Measurements from ENCODE around the gene DTWD2. TPM values are rescaled to one million over a fixed set of nuclear protein-coding genes. Genes with fewer than 3 reads are reported as not detected.
"Not testable (repeated sequence)": the region's sequence is repeated elsewhere in the genome, so short reads cannot be mapped to it uniquely, and the experiment has no call there.

The DTWD2 gene
- total and polyA plus RNA-seq, 2 donors: 1.6 to 22.2 TPM

- Histone ChIP-seq H3K27ac (ENCODE audit: low read depth) (no peak overlapping the region), H3K4me3 (ENCODE audit: low read depth, low read length) (no peak overlapping the region), H3K4me1 (ENCODE audit: insufficient read depth) (no peaks in the 10 kb centered on the region), H3K36me3 (ENCODE audit: insufficient read depth) (no peaks in the 10 kb centered on the region)
- 82% methylated on average over 1 of the region's 1 CpG for WGBS
- no peak for DNase-seq (ENCODE audit: extremely low spot score)
Observed at GRCh38 chr5:119019501-119019900, 31.2 kb upstream of the DTWD2 start.

GRCh38 chr5:119017994-119018393 lies 29.6 kb upstream of the DTWD2 start:
- Histone ChIP-seq H3K4me1 (ENCODE audit: insufficient read depth) (no peaks in the 10 kb centered on the region), H3K27ac (ENCODE audit: low read depth) (no peak overlapping the region), H3K36me3 (ENCODE audit: insufficient read depth) (no peaks in the 10 kb centered on the region), H3K4me3 (ENCODE audit: low read depth, low read length) (no peak overlapping the region)
- WGBS: 63% methylated on average over 2 of the region's 2 CpGs
- DNase-seq (ENCODE audit: extremely low spot score): no peak

GRCh38 chr5:119016125-119016774 lies 27.9 kb upstream of the DTWD2 start:
- 86% methylated on average over 7 of the region's 7 CpGs for WGBS
- Histone ChIP-seq H3K4me1 (ENCODE audit: insufficient read depth) (no peaks in the 10 kb centered on the region), H3K4me3 (ENCODE audit: low read depth, low read length) (no peak overlapping the region), H3K27ac (ENCODE audit: low read depth) (no peak overlapping the region), H3K36me3 (ENCODE audit: insufficient read depth) (no peaks in the 10 kb centered on the region)
- DNase-seq (ENCODE audit: extremely low spot score): no peak

- Histone ChIP-seq H3K4me1 (ENCODE audit: insufficient read depth) (no peaks in the 10 kb centered on the region), H3K4me3 (ENCODE audit: low read depth, low read length) (no peak overlapping the region), H3K27ac (ENCODE audit: low read depth) (no peak overlapping the region), H3K36me3 (ENCODE audit: insufficient read depth) (no peaks in the 10 kb centered on the region)
- 97% methylated on average over 13 of the region's 13 CpGs for WGBS
- DNase-seq (ENCODE audit: extremely low spot score): no peak
Observed at GRCh38 chr5:119011186-119011585, 22.8 kb upstream of the DTWD2 start.

- no peak for DNase-seq (ENCODE audit: extremely low spot score)
- Histone ChIP-seq H3K36me3 (ENCODE audit: insufficient read depth) (no peaks in the 10 kb centered on the region), H3K4me3 (ENCODE audit: low read depth, low read length) (no peak overlapping the region), H3K27ac (ENCODE audit: low read depth) (no peak overlapping the region), H3K4me1 (ENCODE audit: insufficient read depth) (no peaks in the 10 kb centered on the region)
- WGBS: 94% methylated on average over 6 of the region's 6 CpGs
Observed at GRCh38 chr5:119010206-119010605, 21.9 kb upstream of the DTWD2 start.

- no peak for DNase-seq (ENCODE audit: extremely low spot score)
- Histone ChIP-seq H3K27ac (ENCODE audit: low read depth) (no peak overlapping the region), H3K4me3 (ENCODE audit: low read depth, low read length) (no peak overlapping the region), H3K4me1 (ENCODE audit: insufficient read depth) (no peaks in the 10 kb centered on the region), H3K36me3 (ENCODE audit: insufficient read depth) (no peaks in the 10 kb centered on the region)
- 80% methylated on average over 1 of the region's 1 CpG for WGBS
Observed at GRCh38 chr5:119009131-119009530, 20.8 kb upstream of the DTWD2 start.

- H3K36me3 ChIP-seq (ENCODE audit: insufficient read depth): no peaks in the 10 kb centered on the region
- no peak for DNase-seq (ENCODE audit: extremely low spot score)
- H3K4me3 ChIP-seq (ENCODE audit: low read depth, low read length): no peak overlapping the region
- WGBS: 99% methylated on average over 1 of the region's 1 CpG
- no peak overlapping the region for H3K27ac ChIP-seq (ENCODE audit: low read depth)
- no peaks in the 10 kb centered on the region for H3K4me1 ChIP-seq (ENCODE audit: insufficient read depth)
Observed at GRCh38 chr5:118999696-119000095, 11.3 kb upstream of the DTWD2 start.

- 93% methylated on average over 24 of the region's 24 CpGs for WGBS
- H3K4me3 ChIP-seq (ENCODE audit: low read depth, low read length); H3K4me1 ChIP-seq (ENCODE audit: insufficient read depth); H3K36me3 ChIP-seq (ENCODE audit: insufficient read depth); DNase-seq (ENCODE audit: extremely low spot score); H3K27ac ChIP-seq (ENCODE audit: low read depth): not testable (repeated sequence)
Observed at GRCh38 chr5:118998861-118999260, 10.5 kb upstream of the DTWD2 start.

- 92% methylated on average over 1 of the region's 1 CpG for WGBS
- Histone ChIP-seq H3K27ac (ENCODE audit: low read depth) (no peak overlapping the region), H3K4me1 (ENCODE audit: insufficient read depth) (no peaks in the 10 kb centered on the region), H3K4me3 (ENCODE audit: low read depth, low read length) (no peak overlapping the region), H3K36me3 (ENCODE audit: insufficient read depth) (no peaks in the 10 kb centered on the region)
- DNase-seq (ENCODE audit: extremely low spot score): no peak
Observed at GRCh38 chr5:118996098-118996497, 7.8 kb upstream of the DTWD2 start.

- WGBS: 74% methylated on average over 2 of the region's 2 CpGs
- no peak for DNase-seq (ENCODE audit: extremely low spot score)
- H3K36me3 ChIP-seq (ENCODE audit: insufficient read depth): no peaks in the 10 kb centered on the region
- H3K27ac ChIP-seq (ENCODE audit: low read depth): no peak overlapping the region
- H3K4me3 ChIP-seq (ENCODE audit: low read depth, low read length): no peak overlapping the region
- H3K4me1 ChIP-seq (ENCODE audit: insufficient read depth): no peaks in the 10 kb centered on the region
Observed at GRCh38 chr5:118994595-118994994, 6.2 kb upstream of the DTWD2 start.

GRCh38 chr5:118993118-118993517 lies 4.8 kb upstream of the DTWD2 start:
- DNase-seq (ENCODE audit: extremely low spot score); H3K4me1 ChIP-seq (ENCODE audit: insufficient read depth); H3K27ac ChIP-seq (ENCODE audit: low read depth); H3K4me3 ChIP-seq (ENCODE audit: low read depth, low read length); H3K36me3 ChIP-seq (ENCODE audit: insufficient read depth): not testable (repeated sequence)

- DNase-seq (ENCODE audit: extremely low spot score); H3K4me3 ChIP-seq (ENCODE audit: low read depth, low read length); H3K27ac ChIP-seq (ENCODE audit: low read depth); H3K36me3 ChIP-seq (ENCODE audit: insufficient read depth); H3K4me1 ChIP-seq (ENCODE audit: insufficient read depth): not testable (repeated sequence)
- 96% methylated on average over 3 of the region's 3 CpGs for WGBS
Observed at GRCh38 chr5:118992055-118992454, 3.7 kb upstream of the DTWD2 start.

GRCh38 chr5:118990582-118990981 lies 2.2 kb upstream of the DTWD2 start:
- H3K4me3 ChIP-seq (ENCODE audit: low read depth, low read length): no peak overlapping the region
- H3K36me3 ChIP-seq (ENCODE audit: insufficient read depth): no peaks in the 10 kb centered on the region
- no peak overlapping the region for H3K27ac ChIP-seq (ENCODE audit: low read depth)
- DNase-seq (ENCODE audit: extremely low spot score): no peak
- WGBS: 85% methylated on average over 1 of the region's 1 CpG
- H3K4me1 ChIP-seq (ENCODE audit: insufficient read depth): no peaks in the 10 kb centered on the region

- H3K4me1 ChIP-seq (ENCODE audit: insufficient read depth): no peaks in the 10 kb centered on the region
- no peak for DNase-seq (ENCODE audit: extremely low spot score)
- WGBS: 68% methylated on average over 6 of the region's 6 CpGs
- H3K4me3 ChIP-seq (ENCODE audit: low read depth, low read length): no peak overlapping the region
- H3K27ac ChIP-seq (ENCODE audit: low read depth): no peak overlapping the region
- H3K36me3 ChIP-seq (ENCODE audit: insufficient read depth): no peaks in the 10 kb centered on the region
Observed at GRCh38 chr5:118989816-118990215, 1.5 kb upstream of the DTWD2 start.

GRCh38 chr5:118988866-118989180 lies 476 bp upstream of the DTWD2 start:
- WGBS: 28% methylated on average over 9 of the region's 9 CpGs
- H3K4me3 ChIP-seq (ENCODE audit: low read depth, low read length): peak overlapping the region; percentile 65
- no peaks in the 10 kb centered on the region for H3K4me1 ChIP-seq (ENCODE audit: insufficient read depth)
- H3K27ac ChIP-seq (ENCODE audit: low read depth): no peak overlapping the region
- H3K36me3 ChIP-seq (ENCODE audit: insufficient read depth): no peaks in the 10 kb centered on the region
- no peak for DNase-seq (ENCODE audit: extremely low spot score)
